Mucosa of stomach (tissue), 1 donor: ENCODE data around the gene TRERF1.

Experiments
- H3K27me3 ChIP-seq: one replicate; pipeline ENCODE4 v1.7.0; 2013; ENCODE audit warnings: mild to moderate bottlenecking, low read length; ENCODE audit not compliant: control insufficient read depth, insufficient read depth
- H3K36me3 ChIP-seq: one replicate; pipeline ENCODE4 v1.7.0; 2013; ENCODE audit warnings: low read length; ENCODE audit not compliant: control insufficient read depth, insufficient read depth
- H3K4me1 ChIP-seq: one replicate; pipeline ENCODE4 v1.7.0; 2013; ENCODE audit warnings: mild to moderate bottlenecking, low read length; ENCODE audit not compliant: control insufficient read depth, insufficient read depth
- H3K4me3 ChIP-seq: one replicate; pipeline ENCODE4 v1.7.0; 2013; ENCODE audit warnings: low read length
- H3K9ac ChIP-seq: one replicate; pipeline ENCODE4 v1.7.0; 2013; ENCODE audit warnings: mild to moderate bottlenecking, low read length, moderate library complexity
- H3K9me3 ChIP-seq: one replicate; pipeline ENCODE4 v1.7.0; 2013; ENCODE audit warnings: mild to moderate bottlenecking, low read length, moderate library complexity; ENCODE audit not compliant: control insufficient read depth
- donor health status: Pancreatic carcinoma.

The TRERF1 gene

DNA sequence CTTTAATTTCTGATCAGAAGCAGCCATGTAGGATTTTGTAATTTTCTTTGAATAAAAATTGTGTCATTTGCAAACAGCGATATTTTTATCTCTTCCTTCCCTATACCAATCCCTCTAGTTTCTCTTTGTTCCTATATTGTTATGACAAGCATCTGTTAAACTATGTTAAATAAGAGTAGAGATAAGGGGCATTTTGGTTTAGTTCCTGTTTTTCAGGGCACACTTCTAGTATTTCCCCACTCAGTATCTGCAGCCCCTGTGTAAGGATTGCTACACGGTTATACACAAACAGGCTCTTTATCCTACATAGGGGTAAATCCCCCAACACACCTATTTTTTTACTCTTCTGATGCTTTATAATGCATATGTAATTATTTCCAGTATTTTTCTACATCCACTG is 42.1 kb downstream of the TRERF1 start:
- peaks cover 35% of the 10 kb centered on the region for H3K4me1 ChIP-seq
- no peaks in the 10 kb centered on the region for H3K9me3 ChIP-seq
- H3K27me3 ChIP-seq = no peaks in the 10 kb centered on the region
- no peaks in the 10 kb centered on the region for H3K36me3 ChIP-seq
- H3K9ac ChIP-seq = no peak overlapping the region
- no peak overlapping the region for H3K4me3 ChIP-seq

DNA sequence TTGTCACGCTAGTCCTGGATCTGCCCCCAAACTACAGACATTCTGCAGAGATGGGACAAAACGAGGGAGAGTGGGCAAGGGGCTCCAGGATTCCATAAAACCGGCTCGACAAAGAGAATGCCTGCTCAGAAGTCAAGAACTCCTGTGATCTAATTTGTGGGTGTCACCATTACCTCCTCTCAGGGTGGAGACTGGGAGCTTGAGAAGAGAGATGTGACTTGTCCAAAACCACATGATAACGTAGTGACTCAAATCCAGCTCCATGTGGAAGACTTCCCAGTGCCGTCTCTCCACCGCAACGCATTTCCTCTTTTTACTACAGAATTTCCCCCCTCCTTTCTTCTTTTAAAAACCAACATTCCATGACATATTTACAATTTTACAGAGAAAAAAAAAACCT is 44.3 kb downstream of the TRERF1 start:
- Histone ChIP-seq H3K4me1 (peaks cover 57% of the 10 kb centered on the region), H3K9me3 (no peaks in the 10 kb centered on the region), H3K4me3 (no peak overlapping the region), H3K27me3 (no peaks in the 10 kb centered on the region), H3K36me3 (no peaks in the 10 kb centered on the region), H3K9ac (no peak overlapping the region)

DNA sequence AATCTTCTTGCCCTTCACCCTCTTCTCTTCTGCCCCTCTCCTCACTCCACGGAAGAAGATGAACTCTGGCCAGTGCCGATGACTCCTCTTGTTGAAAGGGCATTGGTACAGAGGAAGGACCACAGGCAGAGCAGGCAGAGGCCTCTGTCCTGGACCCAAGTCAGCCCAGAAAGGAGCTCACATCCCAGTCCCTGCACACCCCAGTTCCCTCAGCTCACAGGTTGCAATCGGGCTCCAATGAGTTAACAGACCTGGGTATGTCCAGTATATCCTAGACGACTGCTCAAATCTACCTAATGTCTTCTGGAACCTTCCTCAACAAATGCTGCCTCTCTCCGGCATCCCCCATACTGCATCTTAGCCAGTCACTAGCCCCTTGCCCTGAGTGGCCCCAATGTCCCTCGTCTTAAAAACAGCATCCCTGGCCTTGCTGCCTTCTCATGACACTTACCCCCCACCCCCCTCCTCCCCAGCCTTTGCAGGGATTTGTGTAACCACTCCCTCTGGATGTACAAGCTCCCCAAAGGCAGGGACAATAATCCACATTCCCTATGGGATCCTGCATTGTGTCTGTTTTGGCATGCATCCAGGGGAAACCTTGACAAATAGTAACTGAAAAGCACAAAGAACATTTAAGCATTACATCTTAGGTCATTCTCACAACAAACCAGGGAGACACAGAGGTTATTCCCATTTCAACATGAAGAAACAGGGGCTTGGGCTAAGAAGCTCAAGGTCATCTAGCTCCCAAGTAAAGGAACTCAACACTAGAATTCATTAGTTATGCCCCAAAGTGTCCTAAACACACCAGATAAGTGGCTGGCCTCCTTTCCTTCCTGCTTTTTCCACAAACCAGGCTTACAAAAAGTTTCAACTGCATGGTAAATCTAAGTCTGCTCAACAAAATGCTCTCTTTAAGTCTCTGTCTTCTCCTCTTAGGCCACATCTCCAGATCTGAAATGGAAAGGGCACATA is 45.1 kb downstream of the TRERF1 start:
- no peak overlapping the region for H3K4me3 ChIP-seq
- peaks cover 64% of the 10 kb centered on the region for H3K4me1 ChIP-seq
- H3K36me3 ChIP-seq = no peaks in the 10 kb centered on the region
- no peak overlapping the region for H3K9ac ChIP-seq
- no peaks in the 10 kb centered on the region for H3K27me3 ChIP-seq
- no peaks in the 10 kb centered on the region for H3K9me3 ChIP-seq

DNA sequence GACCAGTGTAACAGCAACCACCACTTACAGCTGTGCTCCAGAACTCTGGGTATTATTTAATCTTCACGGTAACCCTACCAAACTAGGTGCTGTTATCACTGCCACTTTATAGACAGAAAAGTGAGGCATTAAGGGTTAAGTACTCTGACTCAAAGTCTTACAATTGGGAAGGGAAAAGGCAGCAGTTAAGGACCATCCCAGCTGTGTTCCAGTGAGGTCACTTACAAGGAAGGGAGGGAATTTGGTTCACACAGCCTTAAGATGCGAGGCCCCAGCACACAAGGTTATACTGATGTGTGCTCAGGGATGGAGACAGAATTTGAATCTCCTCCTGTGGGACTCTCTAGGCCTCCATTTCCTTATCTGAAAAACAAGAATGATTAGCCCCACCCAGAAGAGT is 46.7 kb downstream of the TRERF1 start:
- peaks cover 69% of the 10 kb centered on the region for H3K4me1 ChIP-seq
- no peaks in the 10 kb centered on the region for H3K9me3 ChIP-seq
- H3K4me3 ChIP-seq = no peak overlapping the region
- H3K9ac ChIP-seq = no peak overlapping the region
- no peaks in the 10 kb centered on the region for H3K36me3 ChIP-seq
- no peaks in the 10 kb centered on the region for H3K27me3 ChIP-seq

DNA sequence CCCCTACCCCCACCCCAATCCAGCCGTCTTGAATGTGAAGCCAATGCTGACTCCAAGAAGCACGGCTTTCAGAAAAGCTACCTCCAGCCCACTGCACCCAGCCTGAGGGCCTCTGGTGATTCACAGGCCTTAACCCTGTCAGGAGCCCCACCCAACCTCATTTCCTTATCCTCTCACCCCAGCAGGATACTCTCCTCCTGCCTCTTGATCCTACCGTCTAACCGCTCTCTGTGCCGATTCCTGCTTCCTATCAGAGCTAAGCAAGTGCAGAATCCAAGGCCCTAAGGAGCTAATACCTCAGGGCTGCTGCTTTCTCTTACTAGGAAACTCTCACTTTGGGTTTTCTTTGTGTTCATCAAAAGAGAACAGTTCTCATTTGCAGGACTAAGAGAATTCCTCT is 47.2 kb downstream of the TRERF1 start:
- Histone ChIP-seq H3K4me1 (peaks cover 67% of the 10 kb centered on the region), H3K4me3 (no peak overlapping the region), H3K36me3 (no peaks in the 10 kb centered on the region)

DNA sequence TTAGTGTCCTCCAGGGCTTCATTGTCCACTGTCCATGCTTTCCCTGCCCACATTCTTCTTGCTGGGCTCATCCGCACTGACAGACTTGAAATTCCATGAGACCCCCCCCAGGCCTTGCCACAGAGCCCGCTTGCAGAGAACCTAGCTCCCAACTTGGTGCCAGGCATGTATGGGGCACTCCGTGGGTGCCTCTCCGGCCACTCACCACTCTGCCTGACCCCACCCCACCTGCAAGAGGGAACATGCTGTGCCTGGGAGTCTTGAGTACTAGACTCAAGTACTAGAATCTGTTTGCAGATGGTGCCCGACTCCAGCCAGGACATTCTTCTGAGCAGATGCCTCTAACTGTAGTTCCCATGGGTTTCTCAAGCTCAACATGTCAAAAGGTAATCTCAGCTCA is 47.9 kb downstream of the TRERF1 start:
- no peaks in the 10 kb centered on the region for H3K36me3 ChIP-seq
- peaks cover 61% of the 10 kb centered on the region for H3K4me1 ChIP-seq
- H3K9ac ChIP-seq = peak overlapping the region; percentile 26
- no peaks in the 10 kb centered on the region for H3K9me3 ChIP-seq
- no peaks in the 10 kb centered on the region for H3K27me3 ChIP-seq
- peak overlapping the region; percentile 2 for H3K4me3 ChIP-seq

More for the DNA sequence above, 47.2 kb downstream of the TRERF1 start:
- no peaks in the 10 kb centered on the region for H3K9me3 ChIP-seq
- no peaks in the 10 kb centered on the region for H3K27me3 ChIP-seq
- H3K9ac ChIP-seq = peak overlapping the region; percentile 37

DNA sequence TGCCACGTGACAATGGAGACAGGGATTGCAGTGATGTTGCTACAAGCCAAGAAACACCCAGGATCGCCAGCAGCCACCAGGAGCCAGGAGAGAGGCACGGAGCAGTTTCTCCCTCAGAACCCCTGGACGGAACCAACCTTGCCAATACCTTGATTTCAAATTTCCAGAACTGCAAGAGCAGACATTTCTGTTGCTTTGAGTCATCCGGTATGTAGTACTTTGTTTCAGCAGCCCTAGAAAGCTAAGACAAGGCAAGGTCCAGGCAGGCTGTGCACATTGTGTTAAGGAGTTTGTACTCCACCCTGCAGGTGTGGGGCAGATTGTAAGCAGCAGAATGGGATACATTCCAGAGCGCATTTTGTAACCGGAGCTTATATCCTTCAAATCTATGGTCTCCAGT is 48.3 kb downstream of the TRERF1 start:
- Histone ChIP-seq H3K36me3 (no peaks in the 10 kb centered on the region), H3K27me3 (no peaks in the 10 kb centered on the region), H3K4me1 (peaks cover 61% of the 10 kb centered on the region), H3K9me3 (no peaks in the 10 kb centered on the region), H3K9ac (no peak overlapping the region), H3K4me3 (peak overlapping the region; percentile 2)

DNA sequence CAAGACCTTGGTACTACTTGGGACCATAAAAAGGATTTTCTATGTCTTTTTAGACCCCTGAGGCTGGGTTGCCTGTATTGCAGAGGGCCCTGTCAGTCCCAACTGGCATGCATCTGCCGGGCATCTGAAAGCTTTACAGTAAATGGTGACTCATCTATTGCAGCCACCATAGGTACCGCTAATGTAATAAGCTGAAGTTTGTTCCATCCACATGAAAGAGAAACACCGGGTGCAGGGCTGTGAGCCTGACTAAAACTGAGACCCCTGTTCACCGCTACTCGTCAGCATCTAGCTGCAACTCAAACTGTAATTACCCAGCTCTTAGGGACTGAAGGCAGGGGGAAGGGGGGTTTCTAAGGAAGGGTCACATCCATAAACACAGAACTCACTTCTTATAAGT is 49.5 kb downstream of the TRERF1 start:
- H3K4me1 ChIP-seq = peaks cover 54% of the 10 kb centered on the region
- no peaks in the 10 kb centered on the region for H3K9me3 ChIP-seq
- H3K4me3 ChIP-seq = no peak overlapping the region
- no peak overlapping the region for H3K9ac ChIP-seq
- no peaks in the 10 kb centered on the region for H3K36me3 ChIP-seq
- no peaks in the 10 kb centered on the region for H3K27me3 ChIP-seq

DNA sequence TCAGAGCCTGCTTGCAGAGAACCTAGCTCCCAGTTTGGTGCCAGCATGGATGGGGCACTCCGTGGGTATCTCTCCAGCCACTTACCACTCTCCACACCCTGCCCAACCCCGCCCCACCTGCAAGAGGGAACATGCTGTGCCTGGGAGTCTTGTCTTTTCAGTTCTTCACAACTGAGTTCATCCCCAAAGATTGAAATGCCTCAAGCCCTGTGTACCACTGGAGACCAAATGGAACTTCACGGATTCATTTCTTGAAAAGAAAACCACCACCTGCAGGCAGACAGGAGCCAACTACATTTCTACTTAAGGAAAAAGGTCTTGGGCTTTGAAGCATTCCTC is 50.1 kb downstream of the TRERF1 start:
- no peak overlapping the region for H3K4me3 ChIP-seq
- no peaks in the 10 kb centered on the region for H3K36me3 ChIP-seq
- H3K9me3 ChIP-seq = no peaks in the 10 kb centered on the region
- H3K4me1 ChIP-seq = peaks cover 48% of the 10 kb centered on the region
- no peaks in the 10 kb centered on the region for H3K27me3 ChIP-seq
- H3K9ac ChIP-seq = no peak overlapping the region

DNA sequence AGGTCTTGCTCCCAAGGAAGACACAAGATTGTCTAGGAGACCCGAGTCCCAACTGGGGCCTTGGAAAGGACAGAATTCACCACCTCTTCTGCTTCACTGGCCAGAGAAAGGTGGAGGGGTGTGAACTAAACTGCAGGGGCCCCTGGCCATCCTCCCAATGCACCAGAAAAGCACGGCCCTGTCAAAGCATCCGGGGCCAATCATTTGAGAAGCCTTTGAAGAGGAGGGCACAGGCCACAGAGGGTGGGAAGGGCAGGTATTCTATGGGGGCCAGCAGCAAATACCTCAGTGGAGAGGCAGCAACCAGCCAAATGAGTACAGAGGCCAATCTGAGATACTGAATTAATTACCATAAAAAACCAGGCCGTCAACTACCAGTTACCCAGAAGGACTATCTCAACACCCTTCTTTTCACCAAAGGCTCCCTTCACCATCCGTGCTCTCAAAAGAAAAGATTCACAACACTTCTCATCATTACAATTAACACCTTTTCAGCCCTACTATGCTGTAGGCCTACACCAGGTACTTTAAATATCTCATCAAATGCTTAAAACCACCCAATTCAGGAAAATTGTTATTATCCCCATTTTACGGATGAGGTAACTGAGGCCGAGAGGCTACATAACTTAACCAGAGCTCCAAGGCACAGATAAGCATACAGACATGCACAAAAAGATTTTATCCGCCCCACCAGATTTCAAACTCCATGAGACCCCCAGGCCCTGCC is 50.7 kb downstream of the TRERF1 start:
- no peaks in the 10 kb centered on the region for H3K27me3 ChIP-seq
- H3K9ac ChIP-seq = no peak overlapping the region
- H3K4me3 ChIP-seq = no peak overlapping the region
- no peaks in the 10 kb centered on the region for H3K36me3 ChIP-seq
- no peaks in the 10 kb centered on the region for H3K9me3 ChIP-seq
- peaks cover 43% of the 10 kb centered on the region for H3K4me1 ChIP-seq

DNA sequence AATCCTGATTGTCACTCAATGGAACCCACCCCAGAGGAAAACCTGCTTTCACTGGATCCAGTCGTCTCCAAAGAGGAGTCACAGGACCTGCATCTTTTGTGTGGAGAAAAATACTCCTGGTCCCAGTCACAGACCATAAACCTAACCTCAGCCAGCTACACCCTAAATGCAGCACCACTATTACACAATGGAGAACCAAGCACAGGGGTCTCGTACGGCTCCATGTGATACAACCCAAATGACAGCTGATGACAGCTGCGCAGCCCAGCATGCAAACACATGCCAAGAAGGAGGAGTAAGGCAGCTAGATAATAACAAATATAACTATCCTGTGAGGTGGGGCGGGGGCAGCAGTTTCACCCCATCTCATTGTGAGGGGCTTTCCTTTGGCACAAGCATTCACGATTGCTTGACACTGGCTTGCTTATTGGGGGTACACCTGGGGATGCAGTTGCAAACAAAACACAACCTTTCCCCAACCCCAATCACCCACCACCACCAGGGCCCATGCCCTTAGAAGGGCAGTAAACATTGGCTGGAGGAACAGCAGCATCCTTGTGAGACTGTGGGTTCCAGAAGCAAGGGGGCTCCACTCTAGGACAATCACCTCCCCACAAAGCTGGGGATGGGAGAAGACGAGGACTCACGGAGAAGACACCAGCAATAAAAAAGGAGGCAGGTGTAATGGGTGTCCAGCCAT is 51.5 kb downstream of the TRERF1 start:
- peaks cover 40% of the 10 kb centered on the region for H3K4me1 ChIP-seq
- no peak overlapping the region for H3K9ac ChIP-seq
- H3K27me3 ChIP-seq = no peaks in the 10 kb centered on the region
- H3K4me3 ChIP-seq = no peak overlapping the region
- no peaks in the 10 kb centered on the region for H3K9me3 ChIP-seq
- no peaks in the 10 kb centered on the region for H3K36me3 ChIP-seq

DNA sequence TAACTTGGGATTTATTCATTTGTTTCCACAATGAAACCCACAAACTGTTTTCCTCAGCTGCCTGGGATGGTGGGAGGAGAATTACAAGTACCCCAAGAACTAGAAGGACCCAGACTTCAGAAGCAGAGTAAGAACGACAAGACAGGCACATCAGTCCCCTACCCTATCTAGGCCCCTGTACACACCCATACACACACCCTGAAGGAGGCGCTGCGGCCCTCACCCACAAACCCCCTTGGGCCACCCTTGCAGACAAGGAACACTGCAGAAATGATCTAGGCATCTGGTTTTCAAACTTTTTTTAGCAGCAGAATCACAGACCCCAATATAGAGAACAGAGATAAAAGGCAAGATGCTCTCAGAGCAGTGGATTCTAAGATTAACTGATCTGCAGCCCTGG is 55.0 kb downstream of the TRERF1 start:
- H3K4me3 ChIP-seq = no peak overlapping the region
- no peaks in the 10 kb centered on the region for H3K36me3 ChIP-seq
- H3K4me1 ChIP-seq = peaks cover 19% of the 10 kb centered on the region
- no peaks in the 10 kb centered on the region for H3K27me3 ChIP-seq
- no peak overlapping the region for H3K9ac ChIP-seq
- no peaks in the 10 kb centered on the region for H3K9me3 ChIP-seq
